ENCODE data around the gene AKAP9. TPM values are rescaled to one million over a fixed set of nuclear protein-coding genes. Genes with fewer than 3 reads are reported as not detected.

AKAP9 gene
- total and polyA plus RNA-seq, 2 experiments from 2014 or later = 80.5 to 85.8 TPM

GRCh38 chr7:92158660-92159575, 218.3 kb downstream of the AKAP9 start:
- Histone ChIP-seq H3K9me2 (replicated peaks; ENCODE audit: insufficient read depth) (no peaks in the 10 kb centered on the region), H2AFZ (no peak overlapping the region), H3K9me3 (ENCODE audit: low read depth) (no peaks in the 10 kb centered on the region), H3K4me2 (no peak overlapping the region), H3K4me1 (ENCODE audit: insufficient read depth) (no peaks in the 10 kb centered on the region), H3K4me3 (no peak overlapping the region), H3K36me3 (replicated peaks; ENCODE audit: insufficient read depth, low read depth) (no peaks in the 10 kb centered on the region), H3K27me3 (no peaks in the 10 kb centered on the region), H3K79me2 (no peaks in the 10 kb centered on the region), H3K27ac (no peak overlapping the region), H4K20me1 (ENCODE audit: insufficient read depth, poor library complexity, severe bottlenecking) (no peaks in the 10 kb centered on the region)
- no peak for TF ChIP-seq EZH2 (IDR thresholded peaks at IDR 0.05; ENCODE audit: borderline replicate concordance)
- TF ChIP-seq EZH2phosphoT487 (IDR thresholded peaks at IDR 0.05; ENCODE audit: low read depth, severe bottlenecking, unreplicated experiment) = no peak
- TF ChIP-seq CTCF (IDR thresholded peaks at IDR 0.05; ENCODE audit: poor library complexity) = no peak
- no peak for DNase-seq (ENCODE audit: low spot score)
- WGBS (ENCODE audit: low lambda C conversion rate, missing lambda C conversion rate) = 94% methylated on average over 3 of the region's 3 CpGs

Other genes starting within 250 kb of the AKAP9 start
- 9.4 and 13.2 TPM in 2 replicates for gene MTERF1, start 60.2 kb upstream of the AKAP9 start, total RNA-seq
- gene MTERF1, start 60.2 kb upstream of the AKAP9 start, polyA plus RNA-seq = 5.9 and 6.7 TPM in 2 replicates
- 414 and 425 TPM in 2 replicates for gene CYP51A1, start 193.6 kb downstream of the AKAP9 start, total RNA-seq
- 155 and 200 TPM in 2 replicates for gene CYP51A1, start 193.6 kb downstream of the AKAP9 start, polyA plus RNA-seq
- gene LRRD1, start 238.3 kb downstream of the AKAP9 start, total RNA-seq = 0.08 and 0.77 TPM in 2 replicates
- not detected in 2 replicates for gene LRRD1, start 238.3 kb downstream of the AKAP9 start, polyA plus RNA-seq

Measured in hepatocyte (in vitro differentiated cells).